Endothelial cell of umbilical vein (primary cell): ENCODE results near the gene COL5A1. TPM values are rescaled to one million over a fixed set of nuclear protein-coding genes. Genes with fewer than 3 reads are reported as not detected.

ENCODE experiments used
- BruUV-seq: library from RNA; stranded (reverse); fragments of 400-500 nt; replicated peaks from 2 replicates; lab custom pipeline; 2021; lab: Mats Ljungman, UMichigan
- CTCF ChIA-PET: fragments of 300-600, 350-600 bp; sonication (Branson Sonifier 250); formaldehyde crosslinking; loops from one replicate; lab custom pipeline; 2021; ENCODE audit warnings: antibody characterized with exemption, inconsistent platforms; lab: Charles Lee
- POLR2A ChIA-PET: fragments of 300-600, 350-600 bp; sonication (Branson Sonifier 250); formaldehyde crosslinking; loops from one replicate; lab custom pipeline; 2021; ENCODE audit warnings: antibody characterized with exemption, inconsistent platforms; lab: Charles Lee
- DNase-seq: peaks from one replicate; pipeline ENCODE4 v3.0.0-alpha.2; 2011; ENCODE audit warnings: low read depth, low spot score
- FAIRE-seq: peaks from 2 replicates; lab custom pipeline; 2011; peaks lifted over from hg19 to GRCh38; lab: Jason Lieb, UNC
- H2AFZ ChIP-seq: 2 replicates; pipeline ENCODE4 v1.6.0; 2012; ENCODE audit warnings: low read depth, low read length, control low read depth, inconsistent platforms
- H3K27ac ChIP-seq: 2 replicates; pipeline ENCODE4 v1.5.1; 2011; ENCODE audit warnings: low read depth, mild to moderate bottlenecking, control low read depth, low read length, moderate library complexity; ENCODE audit not compliant: insufficient read depth
- H3K27me3 ChIP-seq, 2 experiments: 2 replicates each; pipeline versions ENCODE4 v1.6.0 to v1.6.1; 2011; ENCODE audit warnings: low read length in 2 of 2, mixed read lengths in 1 of 2; ENCODE audit not compliant: control insufficient read depth in 2 of 2, insufficient read depth in 2 of 2
- H3K36me3 ChIP-seq, 2 experiments: 2 replicates in 1 of 2; 3 replicates in 1 of 2; pipeline ENCODE4 v1.5.1; 2011; ENCODE audit warnings: low read length in 2 of 2, mild to moderate bottlenecking in 1 of 2, moderate library complexity in 1 of 2; ENCODE audit not compliant: control insufficient read depth in 2 of 2, insufficient read depth in 2 of 2; ENCODE audit errors: extremely low read depth in 1 of 2
- H3K4me1 ChIP-seq: 3 replicates; pipeline ENCODE4 v1.5.1; 2011; ENCODE audit warnings: mild to moderate bottlenecking, low read length; ENCODE audit not compliant: control insufficient read depth, insufficient read depth; ENCODE audit errors: extremely low read depth
- H3K4me2 ChIP-seq: 2 replicates; pipeline ENCODE4 v1.6.1; 2011; ENCODE audit warnings: low read length, control low read depth, mixed read lengths; ENCODE audit not compliant: insufficient read depth
- H3K4me3 ChIP-seq, 3 experiments: fragments of 200-600 bp in 1 of 3; sonication (generic), shearing (Covaris generic) in 1 of 3; replicated peaks in 1 of 3; 2 replicates each; pipeline ENCODE4 v1.5.1; 2011 to 2016; ENCODE audit warnings: control low read depth in 3 of 3, low read length in 3 of 3, mild to moderate bottlenecking in 2 of 3, inconsistent platforms in 1 of 3, low read depth in 1 of 3, moderate library complexity in 1 of 3; ENCODE audit not compliant: insufficient read depth in 1 of 3
- H3K79me2 ChIP-seq: 2 replicates; pipeline ENCODE4 v1.6.0; 2012; ENCODE audit warnings: low read length, inconsistent platforms; ENCODE audit not compliant: control insufficient read depth, insufficient read depth
- H3K9ac ChIP-seq: replicated peaks from 2 replicates; pipeline ENCODE3; 2011; ENCODE audit warnings: low read length, control low read depth; ENCODE audit not compliant: insufficient read depth; ENCODE audit errors: extremely low read depth
- H3K9me1 ChIP-seq: replicated peaks from 3 replicates; pipeline ENCODE4 v1.6.0; 2011; ENCODE audit warnings: mild to moderate bottlenecking, low read length; ENCODE audit not compliant: control insufficient read depth, insufficient read depth; ENCODE audit errors: extremely low read depth
- H3K9me3 ChIP-seq: replicated peaks from 2 replicates; pipeline ENCODE4 v1.5.1; 2012; ENCODE audit warnings: low read length, inconsistent platforms; ENCODE audit not compliant: control insufficient read depth, insufficient read depth
- H4K20me1 ChIP-seq: replicated peaks from 2 replicates; pipeline ENCODE3; 2011; ENCODE audit warnings: mild to moderate bottlenecking, low read length; ENCODE audit not compliant: control insufficient read depth, insufficient read depth; ENCODE audit errors: extremely low read depth
- CTCF ChIP-seq, 2 donors: IDR thresholded peaks; 1 replicate in 1 of 2; 2 replicates in 1 of 2; pipeline ENCODE4 v1.5.1; 2011; ENCODE audit warnings: low read length in 2 of 2, mild to moderate bottlenecking in 2 of 2, moderate library complexity in 2 of 2, control low read depth in 1 of 2, inconsistent platforms in 1 of 2, low read depth in 1 of 2; ENCODE audit not compliant: insufficient read depth in 1 of 2; ENCODE audit errors: extremely low read depth in 1 of 2
- EZH2 ChIP-seq: IDR thresholded peaks from 2 replicates; pipeline ENCODE4 v1.6.1; 2012; ENCODE audit warnings: borderline replicate concordance, low read depth, mild to moderate bottlenecking, moderate library complexity, low read length, inconsistent platforms; ENCODE audit not compliant: severe bottlenecking
- FOS ChIP-seq: IDR thresholded peaks from 2 replicates; pipeline ENCODE4 v1.6.1; 2011; ENCODE audit warnings: mild to moderate bottlenecking, low read length, moderate library complexity, borderline replicate concordance; ENCODE audit not compliant: insufficient read depth
- GATA2 ChIP-seq: IDR thresholded peaks from 2 replicates; pipeline ENCODE4 v1.7.0; 2011; ENCODE audit warnings: low read depth, mild to moderate bottlenecking, moderate library complexity, mixed read lengths, low read length; ENCODE audit not compliant: insufficient read length, insufficient read depth
- JUN ChIP-seq: IDR thresholded peaks from 2 replicates; pipeline ENCODE4 v1.6.1; 2011; ENCODE audit warnings: borderline replicate concordance, low read depth; ENCODE audit not compliant: insufficient read length, insufficient read depth
- MAX ChIP-seq: IDR thresholded peaks from 2 replicates; pipeline ENCODE4 v1.6.1; 2011; ENCODE audit not compliant: insufficient read depth, insufficient read length
- MYC ChIP-seq: IDR thresholded peaks from one replicate; pipeline ENCODE4 v1.6.1; 2011; ENCODE audit warnings: mild to moderate bottlenecking, low read depth, low read length
- POLR2A ChIP-seq: IDR thresholded peaks from 2 replicates; pipeline ENCODE4 v1.6.1; 2012; ENCODE audit warnings: low read depth, mild to moderate bottlenecking, control low read depth, low read length
- POLR2AphosphoS5 ChIP-seq: IDR thresholded peaks from 2 replicates; pipeline ENCODE4 v1.6.1; 2012; ENCODE audit warnings: low read depth, mild to moderate bottlenecking, control low read depth, low read length, moderate library complexity; ENCODE audit not compliant: insufficient read depth
- dilution Hi-C: fragments of 300-500 bp; cut with MboI; formaldehyde crosslinking; loops from one replicate; pipeline ENCODE4 v1.15.0; 2019; ENCODE audit warnings: low sequenced_read_pairs; ENCODE audit not compliant: extremely low pct_ligation_motif_present
- intact Hi-C: fragments of 100-400 bp; cut with micrococcal nuclease; formaldehyde crosslinking; loops from one replicate; pipeline ENCODE4 v1.10.0; 2022
- polyA plus RNA-seq, 4 experiments: library from polyadenylated mRNA; depleted of rRNA in 3 of 4; stranded (reverse) in 3 of 4; unstranded in 1 of 4; fragments of >200 nt; gene quantifications; 2 replicates each; pipeline versions ENCODE4 v1.2.1 to v1.2.3, GENCODE V29; 2011 to 2012; ENCODE audit warnings: missing spikeins in 1 of 4
- total RNA-seq: library from RNA; stranded (reverse); gene quantifications from 2 replicates; pipeline ENCODE4 v1.2.3, GENCODE V29; 2021

COL5A1 gene
- total and polyA plus RNA-seq, 2 donors (not counting 3 experiments of a cell fraction or from before 2014, with no cell fraction given) = 97.4 to 175 TPM

DNA sequence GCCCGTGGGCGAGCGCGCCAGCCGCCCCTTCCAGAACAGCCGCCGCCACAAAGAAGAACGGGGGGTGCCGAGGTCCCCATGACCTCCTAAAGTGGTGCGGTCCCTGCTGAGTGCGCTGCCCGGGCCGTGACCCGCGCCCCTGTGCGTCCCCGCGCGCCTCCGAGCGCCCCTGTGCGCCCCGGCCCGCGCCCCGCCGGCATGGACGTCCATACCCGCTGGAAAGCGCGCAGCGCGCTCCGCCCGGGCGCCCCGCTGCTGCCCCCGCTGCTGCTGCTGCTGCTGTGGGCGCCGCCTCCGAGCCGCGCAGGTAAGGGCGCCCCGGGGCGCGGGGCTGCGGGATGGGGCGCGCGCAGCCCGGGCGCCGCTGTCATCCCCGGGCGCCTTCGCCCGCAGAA, 384 bp downstream of the COL5A1 start:
- POLR2A ChIA-PET = no interaction called here
- CTCF ChIA-PET = interaction anchor here (1.2 to 2.2 kb wide), 6 partner anchors 20 to 193 kb away, joined by 3 to 22 read pairs (median 7); no protein-coding TSS in a partner anchor
- peaks cover 41% of the 10 kb centered on the region for H3K79me2 ChIP-seq
- TSS peak; percentile 70 for BruUV-seq
- H3K27ac ChIP-seq = peak overlapping the region; percentile 67
- no peak for TF ChIP-seq MYC
- no peak for TF ChIP-seq JUN
- no peak for TF ChIP-seq POLR2AphosphoS5
- TF ChIP-seq MAX = no peak
- TF ChIP-seq POLR2A = no peak
- no peak for TF ChIP-seq FOS
- no peak for TF ChIP-seq GATA2
- TF ChIP-seq CTCF (IDR thresholded peaks at IDR 0.05; ENCODE audit: extremely low read depth in 1 of 2, insufficient read depth in 1 of 2, low read depth in 1 of 2, low read length in 2 of 2) = no peak
- no peak for TF ChIP-seq EZH2
- dilution Hi-C loops = no loop called here
- no peak for DNase-seq
- H3K4me3 ChIP-seq = peak overlapping the region; percentile 76 to 83 (median 80)
- H3K36me3 ChIP-seq = no peaks in the 10 kb centered on the region
- peaks cover 28% of the 10 kb centered on the region for H3K4me1 ChIP-seq
- H3K9ac ChIP-seq = peak overlapping the region; percentile 83
- H3K27me3 ChIP-seq = no peaks in the 10 kb centered on the region
- no peaks in the 10 kb centered on the region for H3K9me1 ChIP-seq
- H2AFZ ChIP-seq = peak overlapping the region; percentile 69
- intact Hi-C loops = loop anchor here (1.0 to 5.0 kb wide), 7 partner anchors 17 to 477 kb away; partner anchors contain the start of gene RNU6ATAC
- H3K9me3 ChIP-seq = no peaks in the 10 kb centered on the region
- no peaks in the 10 kb centered on the region for H4K20me1 ChIP-seq
- no peak for FAIRE-seq
- peak overlapping the region; percentile 54 for H3K4me2 ChIP-seq
